Limb (tissue), 2 donors: ENCODE results near the gene ERCC5.
A peak's percentile ranks its signal among the peaks of the same experiment; 100 is the strongest.

Experiments
- DNase-seq, 2 donors: peaks; one replicate each; pipeline ENCODE4 v3.0.0-alpha.2; 2016; ENCODE audit errors: extremely low spot score in 2 of 2

ERCC5 gene

DNA sequence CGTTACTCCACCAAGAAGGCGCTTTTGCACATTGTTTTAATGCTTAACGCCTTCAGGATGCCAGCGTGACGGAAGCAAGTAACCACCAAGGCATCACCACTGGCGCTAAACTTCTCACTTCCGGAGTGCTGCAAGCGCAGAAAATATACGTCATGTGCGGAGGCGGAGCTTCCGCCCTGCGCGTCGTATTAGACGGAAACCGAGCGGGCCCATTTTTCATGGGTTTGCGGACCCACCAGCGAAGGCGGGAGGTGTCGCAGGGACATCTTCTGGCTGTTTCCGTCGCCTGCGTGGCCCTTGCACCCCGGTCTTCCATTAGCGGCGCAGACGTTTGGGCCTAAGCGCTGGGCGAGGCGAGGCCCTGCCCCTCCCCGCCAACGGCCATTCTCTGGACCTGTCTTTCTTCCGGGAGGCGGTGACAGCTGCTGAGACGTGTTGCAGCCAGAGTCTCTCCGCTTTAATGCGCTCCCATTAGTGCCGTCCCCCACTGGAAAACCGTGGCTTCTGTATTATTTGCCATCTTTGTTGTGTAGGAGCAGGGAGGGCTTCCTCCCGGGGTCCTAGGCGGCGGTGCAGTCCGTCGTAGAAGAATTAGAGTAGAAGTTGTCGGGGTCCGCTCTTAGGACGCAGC is at the start of gene ERCC5:
TSS of gene ERCC5 (plus strand) at position 403 of the 631 bp plus-strand sequence. CDS start 235 bp downstream, outside the sequence.
- DNase-seq, result peak; percentile 91 to 96

- peak; percentile 92 to 94 for DNase-seq
Observed at GRCh38 chr13:102798581-102799425, 47.0 kb upstream of the ERCC5 start, which contains the start of the genes BIVM and POGLUT2. Gene BIVM, plus strand, starts transcription at chr13:102799119. Its CDS starts 8,149 bp downstream, at chr13:102807268. Gene POGLUT2, minus strand, starts transcription at chr13:102798976. Its CDS starts 306 bp downstream, at chr13:102798670.

GRCh38 chr13:102799426-102800144 is 46.2 kb upstream of the ERCC5 start:
- peak in 1 of 2 donors; percentile 7 for DNase-seq

- DNase-seq, result peak; percentile 70 to 91
Observed at GRCh38 chr13:102800145-102801041, 45.4 kb upstream of the ERCC5 start.

DNA sequence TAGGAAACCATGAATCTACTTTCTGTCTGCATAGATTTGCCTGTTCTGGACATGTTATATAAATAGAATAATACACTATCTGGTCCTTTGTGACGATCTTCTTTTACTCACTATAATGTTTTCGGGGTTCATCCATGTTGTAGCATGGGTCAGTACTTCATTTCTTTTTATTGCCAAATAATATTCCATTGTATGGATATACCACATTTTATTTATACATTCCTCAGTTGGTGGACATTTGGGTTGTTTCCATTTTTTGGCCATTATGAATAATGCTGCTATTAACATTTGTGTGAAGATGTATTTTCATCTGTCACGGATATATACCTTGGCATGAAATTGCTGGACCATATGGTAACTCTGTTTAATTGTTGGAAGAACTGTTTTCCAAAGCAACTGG is 40.2 kb upstream of the ERCC5 start:
- no peak for DNase-seq

DNA sequence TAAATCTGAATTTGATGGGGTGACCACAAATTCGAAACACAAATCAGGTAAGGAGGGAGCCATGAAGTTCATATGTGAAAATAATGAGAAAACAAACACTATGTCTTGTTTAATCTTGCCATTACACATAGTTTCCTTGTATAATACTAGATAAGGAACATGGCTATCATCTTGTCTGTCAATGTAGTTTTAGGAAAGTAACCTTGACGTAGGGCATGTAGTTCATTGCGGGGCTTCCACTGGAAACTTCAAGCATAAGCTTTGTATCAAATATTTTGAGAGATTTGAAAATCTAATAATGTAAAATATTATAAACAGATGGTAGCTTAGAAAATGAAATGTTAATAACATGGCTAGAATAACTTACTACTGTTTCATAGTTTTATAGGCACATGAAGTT is 38.1 kb upstream of the ERCC5 start:
- DNase-seq, result no peak

DNA sequence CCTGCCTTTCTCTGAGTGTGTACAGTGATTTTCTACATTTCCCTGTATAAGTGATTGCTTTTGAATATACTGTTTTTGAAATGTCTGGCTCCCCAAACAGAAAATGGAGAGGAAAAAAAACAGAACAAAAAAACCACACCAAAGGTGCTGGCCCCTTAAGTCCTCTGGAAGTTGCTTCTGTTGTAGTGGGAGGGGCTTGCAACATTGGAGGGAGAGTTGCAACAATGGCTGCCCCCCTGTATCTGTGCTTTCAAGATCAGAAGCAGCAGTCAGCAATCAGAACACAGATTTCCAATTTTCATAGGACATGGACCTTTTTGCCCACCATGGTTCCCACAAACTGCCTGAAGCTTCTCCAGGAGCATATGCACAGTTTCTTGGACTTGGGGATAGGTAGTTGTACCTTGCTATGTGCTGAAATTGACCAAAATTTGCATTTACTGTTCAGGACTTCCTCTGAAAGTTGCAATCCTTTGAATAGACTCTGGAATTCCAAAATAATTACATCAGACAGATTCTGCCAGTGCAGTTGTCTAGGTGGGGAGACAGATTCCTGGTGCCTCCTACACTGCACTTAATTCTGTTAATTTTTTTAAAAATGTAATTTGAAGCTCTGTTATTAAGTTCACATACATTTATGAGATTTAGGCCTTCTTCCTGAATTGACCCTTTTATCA is 33.1 kb upstream of the ERCC5 start:
- DNase-seq, result no peak

DNA sequence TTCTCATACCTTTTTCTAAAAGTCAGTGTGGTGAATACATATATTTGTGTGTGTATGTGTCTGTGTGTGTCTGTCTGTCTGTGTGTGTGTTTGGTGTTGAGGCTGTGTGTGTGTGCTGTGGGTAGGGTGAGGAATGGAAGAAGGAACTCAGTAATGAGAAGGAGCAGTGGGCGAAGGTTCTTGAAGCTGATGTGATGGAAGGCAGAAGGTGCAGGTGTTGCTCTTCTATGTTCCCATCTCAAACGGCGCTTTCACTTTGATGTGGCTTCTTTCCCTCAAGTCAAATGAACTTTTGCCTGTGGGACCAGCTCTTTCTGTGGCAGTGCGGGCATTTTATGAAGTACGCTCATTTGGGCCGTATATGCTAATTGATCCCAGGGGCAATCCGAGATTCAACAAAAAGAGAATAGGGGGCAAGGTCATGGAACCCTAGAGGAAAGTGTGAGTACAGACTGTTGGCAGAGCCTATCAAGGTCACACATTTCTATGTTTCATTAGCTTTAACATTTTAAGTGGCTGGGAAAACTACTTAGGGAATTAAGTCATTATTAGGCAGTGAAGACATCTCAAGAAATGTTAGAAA is 31.7 kb upstream of the ERCC5 start:
- DNase-seq, result no peak

DNA sequence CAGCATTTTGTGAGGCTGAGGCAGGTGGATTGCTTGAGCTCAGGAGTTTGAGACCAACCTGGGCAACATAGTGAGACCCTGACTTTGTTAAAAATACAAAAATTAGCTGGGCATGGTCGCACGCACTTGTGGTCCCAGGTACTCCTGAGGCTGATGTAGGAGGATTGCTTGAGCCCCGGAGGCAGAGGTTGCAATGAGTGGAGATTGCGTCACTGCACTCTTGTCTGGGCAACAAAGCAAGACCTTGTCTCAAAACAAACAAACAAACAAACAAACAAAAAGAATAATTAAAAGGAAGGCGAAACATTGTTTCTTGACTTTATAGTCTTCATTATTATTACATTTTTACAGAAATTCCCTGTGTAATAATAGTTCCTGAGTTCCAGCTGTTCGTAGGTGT is 31.0 kb upstream of the ERCC5 start:
- DNase-seq, result no peak

GRCh38 chr13:102815788-102816187 is 30.0 kb upstream of the ERCC5 start:
- no peak for DNase-seq

GRCh38 chr13:102816708-102817107 is 29.1 kb upstream of the ERCC5 start:
- DNase-seq, result no peak

GRCh38 chr13:102817241-102817640 is 28.6 kb upstream of the ERCC5 start:
- no peak for DNase-seq

DNA sequence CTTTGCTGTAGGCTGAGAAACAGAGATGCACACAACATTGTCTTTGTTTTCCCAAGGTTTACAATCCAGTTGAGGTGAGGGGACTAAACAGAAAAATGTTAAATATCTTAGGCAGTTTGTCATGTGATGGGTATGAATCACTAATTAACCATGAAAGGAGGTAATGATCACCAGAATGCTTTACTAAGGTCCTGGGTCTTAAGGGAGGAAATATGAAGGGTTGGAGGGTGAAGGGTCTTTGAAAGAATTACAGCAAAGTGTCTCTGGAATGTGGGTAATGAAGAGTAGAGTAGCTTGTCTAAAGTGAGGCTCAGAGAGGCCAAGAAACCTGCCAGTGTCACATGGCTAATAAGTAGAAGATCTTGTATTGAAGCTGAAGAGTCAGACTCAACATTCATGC is 27.9 kb upstream of the ERCC5 start:
- no peak for DNase-seq

DNA sequence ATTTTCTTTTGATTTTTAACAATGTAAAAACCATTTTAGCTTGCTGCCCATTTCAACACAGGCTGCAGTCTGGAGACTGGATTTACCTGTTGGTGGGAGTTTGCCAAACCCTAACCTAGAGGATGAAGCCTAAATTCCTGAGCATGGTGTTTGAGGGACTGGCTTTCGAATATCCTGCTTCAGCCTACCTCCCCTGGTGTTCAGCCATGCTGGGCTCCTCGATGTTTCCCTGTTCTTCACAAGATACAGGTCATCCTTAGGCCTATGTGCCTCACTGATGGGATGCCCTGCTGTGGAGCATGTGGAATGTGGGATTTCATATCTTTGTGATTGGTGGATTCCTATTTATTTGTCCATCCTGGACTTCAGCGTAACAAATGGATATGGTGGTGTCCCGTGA is 20.4 kb upstream of the ERCC5 start:
- no peak for DNase-seq

GRCh38 chr13:102825921-102826706 is 19.7 kb upstream of the ERCC5 start:
- no peak for DNase-seq

GRCh38 chr13:102830646-102831045 is 15.2 kb upstream of the ERCC5 start:
- no peak for DNase-seq

DNA sequence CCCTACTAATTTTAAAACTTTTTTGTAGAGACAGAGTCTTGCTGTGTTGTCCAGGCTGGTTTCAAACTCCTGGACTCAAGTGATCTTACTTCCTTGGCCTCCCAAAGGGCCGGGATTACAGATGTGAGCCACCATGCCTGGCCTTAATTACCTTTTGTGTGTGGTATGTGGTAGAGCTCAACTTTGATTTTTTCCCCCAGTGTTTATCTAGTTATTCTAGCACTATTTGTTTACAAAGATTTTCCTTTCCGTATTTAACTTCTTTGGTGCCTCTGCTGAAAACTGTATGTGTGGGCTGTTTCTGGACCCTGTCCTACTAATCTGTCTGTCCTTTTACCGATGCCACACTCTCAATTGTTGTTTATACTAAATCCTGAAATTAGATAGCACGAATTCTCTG is 9.4 kb upstream of the ERCC5 start:
- no peak for DNase-seq

DNA sequence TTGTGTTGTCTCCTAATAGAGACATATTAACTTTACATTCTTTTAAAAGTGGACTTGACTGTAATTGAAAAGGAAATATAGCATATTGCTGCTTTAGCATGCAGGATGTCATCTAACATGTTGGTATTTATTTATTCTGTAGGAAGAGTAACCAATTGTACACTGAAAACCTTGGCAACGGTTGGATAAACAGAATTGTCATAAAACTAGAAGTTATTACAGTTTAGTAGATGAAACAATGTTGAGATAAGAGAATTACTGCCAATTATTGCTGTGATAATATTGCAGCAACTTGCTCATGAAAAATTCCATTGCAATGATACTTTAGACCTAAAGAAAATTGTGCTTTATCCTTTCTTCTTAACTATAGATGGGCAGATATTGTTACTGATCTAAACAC is 7.6 kb upstream of the ERCC5 start:
- no peak for DNase-seq

DNA sequence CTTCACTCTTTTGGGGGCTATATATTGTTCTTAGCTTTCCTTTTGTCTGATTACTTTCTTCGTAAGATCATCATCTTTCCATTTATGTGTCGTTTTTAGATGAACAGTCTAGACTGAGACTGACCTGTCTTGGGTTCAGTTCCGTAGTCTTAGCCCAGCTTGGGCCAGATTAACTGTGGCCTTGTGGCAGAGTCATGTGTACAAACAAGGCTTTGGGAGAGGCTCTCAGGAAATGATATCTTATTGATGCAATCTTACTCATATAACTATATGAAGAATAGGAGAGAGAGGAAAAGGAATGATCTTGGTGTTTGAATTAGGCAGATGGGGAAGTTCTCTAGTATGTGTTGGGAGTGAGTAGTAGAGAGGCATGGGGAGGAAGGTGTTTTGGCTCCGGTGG is 6.8 kb upstream of the ERCC5 start:
- no peak for DNase-seq
